Activated T-helper 1 cell treated with anti-CD3 and anti-CD28 coated beads, Interleukin-12 subunit alpha, Interleukin-12 subunit beta, Interleukin-2, Interleukin-4 antibody, amounts not matched to agents 30 ng/mL and 10 ng/mL and 1 ng/mL, durations not matched to agents 14 hours and 24 hours and 36 hours (primary cell): ENCODE measurements around the gene CYRIA. TPM values are rescaled to one million over a fixed set of nuclear protein-coding genes. Genes with fewer than 3 reads are reported as not detected.
A peak's percentile ranks its signal among the peaks of the same experiment; 100 is the strongest.

Source experiments
- DNase-seq: peaks from one replicate; pipeline ENCODE4 v3.0.0; 2021; ENCODE audit warnings: low spot score
- H3K27ac Mint-ChIP-seq: one replicate; pipeline ENCODE4 v1.8.0; 2021; ENCODE audit warnings: mild to moderate bottlenecking, mixed read lengths
- H3K27me3 Mint-ChIP-seq: one replicate; pipeline ENCODE4 v1.8.0; 2022; ENCODE audit warnings: mild to moderate bottlenecking, moderate library complexity, mixed read lengths; ENCODE audit not compliant: insufficient read depth
- H3K36me3 Mint-ChIP-seq: one replicate; pipeline ENCODE4 v1.8.0; 2021; ENCODE audit warnings: low read depth, mixed read lengths
- H3K4me1 Mint-ChIP-seq: one replicate; pipeline ENCODE4 v1.8.0; 2021; ENCODE audit warnings: low read depth, mixed read lengths
- H3K4me3 Mint-ChIP-seq: one replicate; pipeline ENCODE4 v1.8.0; 2021; ENCODE audit warnings: mild to moderate bottlenecking, moderate library complexity, mixed read lengths
- H3K9me3 Mint-ChIP-seq: one replicate; pipeline ENCODE4 v1.8.0; 2021; ENCODE audit warnings: mixed read lengths
- intact Hi-C: fragments of 100-400 bp; cut with micrococcal nuclease; formaldehyde crosslinking; loops from one replicate; pipeline ENCODE4 v1.15.1; 2024
- total RNA-seq: library from RNA; stranded (reverse); gene quantifications from 2 replicates; pipeline ENCODE4 v1.2.3, GENCODE V29; 2022

The CYRIA gene
- total RNA-seq, 1 donor from 2014 or later, result 0.65 TPM

DNA sequence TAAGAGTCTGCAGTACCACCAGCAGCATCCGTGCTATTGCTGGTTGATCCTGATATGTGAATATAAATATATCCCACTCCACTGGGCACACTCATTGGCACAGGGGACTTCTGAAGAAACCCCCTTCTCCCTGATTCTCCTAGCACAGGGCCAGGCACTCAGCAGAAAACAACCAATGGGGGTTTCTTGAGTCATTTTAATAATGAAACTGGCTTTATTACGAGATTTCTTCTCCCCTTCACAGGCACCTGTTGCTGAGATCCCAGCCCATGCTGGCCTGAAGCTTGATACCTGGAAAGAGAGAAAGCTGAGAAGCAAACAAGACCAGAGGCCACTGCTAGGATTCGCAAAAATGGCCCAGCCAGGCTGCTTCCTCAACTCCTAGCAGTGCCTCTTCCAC is 17.9 kb upstream of the CYRIA start:
- Mint-ChIP-seq H3K4me1 (no peaks in the 10 kb centered on the region), H3K27me3 (peaks cover 5% of the 10 kb centered on the region), H3K9me3 (no peaks in the 10 kb centered on the region), H3K27ac (no peak overlapping the region), H3K4me3 (no peak overlapping the region), H3K36me3 (no peaks in the 10 kb centered on the region)
- DNase-seq, result no peak
- intact Hi-C loops, result no loop called here

GRCh38 chr2:16682431-16683118 is 16.9 kb upstream of the CYRIA start:
- no peak for DNase-seq
- Mint-ChIP-seq H3K27ac (no peak overlapping the region), H3K4me1 (no peaks in the 10 kb centered on the region), H3K27me3 (no peaks in the 10 kb centered on the region), H3K9me3 (peaks cover 10% of the 10 kb centered on the region), H3K36me3 (no peaks in the 10 kb centered on the region), H3K4me3 (no peak overlapping the region)
- intact Hi-C loops, result no loop called here

DNA sequence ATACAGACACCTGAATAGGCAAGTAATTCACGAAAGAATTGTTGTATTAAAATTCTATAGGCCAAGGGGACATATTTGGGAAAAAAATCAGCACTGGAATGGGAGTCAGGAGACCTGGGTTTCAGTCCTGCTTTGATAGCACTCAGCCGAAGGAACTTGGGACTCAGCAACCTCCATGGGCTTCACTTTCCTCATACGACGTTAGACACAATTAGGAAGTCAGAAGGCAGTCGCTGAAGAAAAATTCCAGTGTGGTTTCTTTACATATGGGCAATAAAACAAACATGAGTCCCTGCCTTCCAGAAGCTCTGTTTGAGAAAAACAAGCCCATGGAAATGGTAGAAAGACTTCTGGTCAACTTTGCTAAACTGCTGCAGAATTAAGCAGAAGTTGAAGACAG is 15.1 kb upstream of the CYRIA start:
- H3K27ac Mint-ChIP-seq, result no peak overlapping the region
- intact Hi-C loops, result no loop called here
- no peaks in the 10 kb centered on the region for H3K4me1 Mint-ChIP-seq
- H3K4me3 Mint-ChIP-seq, result no peak overlapping the region
- peaks cover 2% of the 10 kb centered on the region for H3K27me3 Mint-ChIP-seq
- DNase-seq, result no peak
- H3K9me3 Mint-ChIP-seq, result peaks cover 10% of the 10 kb centered on the region
- H3K36me3 Mint-ChIP-seq, result no peaks in the 10 kb centered on the region

- H3K9me3 Mint-ChIP-seq, result peaks cover 10% of the 10 kb centered on the region
- H3K4me1 Mint-ChIP-seq, result no peaks in the 10 kb centered on the region
- H3K27ac Mint-ChIP-seq, result no peak overlapping the region
- H3K36me3 Mint-ChIP-seq, result no peaks in the 10 kb centered on the region
- no peak overlapping the region for H3K4me3 Mint-ChIP-seq
- peaks cover 3% of the 10 kb centered on the region for H3K27me3 Mint-ChIP-seq
- intact Hi-C loops, result no loop called here
- no peak for DNase-seq
Measured at GRCh38 chr2:16680304-16680703, 14.7 kb upstream of the CYRIA start.

DNA sequence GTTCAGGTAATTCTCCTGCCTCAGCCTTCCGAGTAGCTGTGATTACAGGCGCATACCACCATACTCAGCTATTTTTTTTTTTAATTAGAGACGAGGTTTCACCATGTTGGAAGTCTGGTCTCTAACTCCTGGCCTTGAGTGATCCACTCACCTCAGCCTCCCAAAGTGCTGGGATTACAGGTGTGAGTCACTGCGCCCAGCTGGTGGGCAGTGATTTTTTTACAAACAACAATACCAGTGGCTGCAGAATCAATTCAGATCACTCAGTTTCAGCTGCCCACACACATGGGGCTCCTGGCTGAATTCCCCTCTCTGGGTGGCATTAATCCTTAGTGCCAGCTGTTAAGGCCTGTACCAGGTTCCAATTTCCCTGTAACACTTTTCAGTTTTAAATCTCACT is 13.3 kb upstream of the CYRIA start:
- no peak overlapping the region for H3K4me3 Mint-ChIP-seq
- DNase-seq, result no peak
- H3K27me3 Mint-ChIP-seq, result peaks cover 3% of the 10 kb centered on the region
- H3K27ac Mint-ChIP-seq, result no peak overlapping the region
- H3K9me3 Mint-ChIP-seq, result peaks cover 10% of the 10 kb centered on the region
- intact Hi-C loops, result no loop called here
- no peaks in the 10 kb centered on the region for H3K36me3 Mint-ChIP-seq
- H3K4me1 Mint-ChIP-seq, result no peaks in the 10 kb centered on the region

DNA sequence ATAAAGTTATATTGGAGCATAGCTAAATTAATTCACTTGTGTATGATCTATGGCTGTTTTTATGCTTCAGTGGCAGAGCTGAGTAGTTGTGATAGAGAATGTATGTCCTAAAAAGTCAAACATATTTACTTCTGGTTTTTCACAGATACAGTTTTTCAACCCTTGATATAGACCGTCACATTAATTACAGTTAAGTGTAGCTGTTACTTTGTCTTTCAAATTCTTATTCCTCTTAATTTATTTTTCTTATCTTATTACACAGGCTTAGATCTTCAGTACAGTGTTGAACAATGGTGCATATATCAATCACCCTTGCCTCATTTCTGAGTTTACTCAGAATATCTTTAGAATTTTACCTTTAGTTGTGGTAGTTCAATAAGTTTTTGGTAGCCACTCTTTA is 12.2 kb upstream of the CYRIA start:
- peaks cover 3% of the 10 kb centered on the region for H3K27me3 Mint-ChIP-seq
- no peak overlapping the region for H3K27ac Mint-ChIP-seq
- peaks cover 10% of the 10 kb centered on the region for H3K9me3 Mint-ChIP-seq
- H3K4me1 Mint-ChIP-seq, result no peaks in the 10 kb centered on the region
- intact Hi-C loops, result no loop called here
- DNase-seq, result no peak
- H3K4me3 Mint-ChIP-seq, result no peak overlapping the region
- H3K36me3 Mint-ChIP-seq, result no peaks in the 10 kb centered on the region

DNA sequence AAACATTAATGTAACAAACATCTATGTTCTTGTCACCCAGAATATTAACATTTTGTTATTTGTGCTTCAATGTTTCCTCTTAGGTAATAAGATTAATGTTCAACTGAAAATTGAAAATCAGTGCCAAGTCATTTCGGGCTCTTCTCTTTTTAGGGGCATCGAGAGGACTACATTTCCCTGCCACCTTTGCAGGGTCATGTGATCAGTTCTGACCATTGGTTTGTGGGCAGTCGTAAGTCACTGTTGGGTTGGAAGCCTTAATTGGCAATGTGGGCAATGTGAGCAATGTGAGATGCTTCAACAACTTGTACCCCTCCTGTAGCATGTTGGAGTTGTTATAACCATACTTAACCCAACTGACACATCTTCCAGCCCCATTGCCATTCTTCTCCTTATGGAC is 10.1 kb upstream of the CYRIA start:
- Mint-ChIP-seq H3K36me3 (no peaks in the 10 kb centered on the region), H3K4me1 (no peaks in the 10 kb centered on the region), H3K27me3 (peaks cover 3% of the 10 kb centered on the region), H3K9me3 (peaks cover 10% of the 10 kb centered on the region), H3K27ac (no peak overlapping the region), H3K4me3 (no peak overlapping the region)
- no peak for DNase-seq
- intact Hi-C loops, result no loop called here

GRCh38 chr2:16674154-16674553 is 8.5 kb upstream of the CYRIA start:
- H3K4me3 Mint-ChIP-seq, result no peak overlapping the region
- peaks cover 10% of the 10 kb centered on the region for H3K9me3 Mint-ChIP-seq
- no peak for DNase-seq

GRCh38 chr2:16671760-16672159 is 6.1 kb upstream of the CYRIA start:
- Mint-ChIP-seq H3K27ac (no peak overlapping the region), H3K4me1 (no peaks in the 10 kb centered on the region), H3K9me3 (no peaks in the 10 kb centered on the region), H3K27me3 (peaks cover 11% of the 10 kb centered on the region), H3K4me3 (no peak overlapping the region), H3K36me3 (no peaks in the 10 kb centered on the region)
- no peak for DNase-seq
- intact Hi-C loops, result no loop called here

More at GRCh38 chr2:16674154-16674553, 8.5 kb upstream of the CYRIA start:
- Mint-ChIP-seq H3K27me3 (peaks cover 3% of the 10 kb centered on the region), H3K36me3 (no peaks in the 10 kb centered on the region), H3K4me1 (no peaks in the 10 kb centered on the region), H3K27ac (no peak overlapping the region)
- intact Hi-C loops, result no loop called here

GRCh38 chr2:16669388-16669787 is 3.8 kb upstream of the CYRIA start:
- H3K4me3 Mint-ChIP-seq, result no peak overlapping the region
- no peak for DNase-seq
- H3K27ac Mint-ChIP-seq, result no peak overlapping the region
- no peaks in the 10 kb centered on the region for H3K9me3 Mint-ChIP-seq
- intact Hi-C loops, result loop anchor here (5.0 kb wide), 1 partner anchor 47 kb away; no protein-coding TSS in a partner anchor
- peaks cover 11% of the 10 kb centered on the region for H3K4me1 Mint-ChIP-seq
- H3K36me3 Mint-ChIP-seq, result peaks cover 4% of the 10 kb centered on the region
- peaks cover 18% of the 10 kb centered on the region for H3K27me3 Mint-ChIP-seq

DNA sequence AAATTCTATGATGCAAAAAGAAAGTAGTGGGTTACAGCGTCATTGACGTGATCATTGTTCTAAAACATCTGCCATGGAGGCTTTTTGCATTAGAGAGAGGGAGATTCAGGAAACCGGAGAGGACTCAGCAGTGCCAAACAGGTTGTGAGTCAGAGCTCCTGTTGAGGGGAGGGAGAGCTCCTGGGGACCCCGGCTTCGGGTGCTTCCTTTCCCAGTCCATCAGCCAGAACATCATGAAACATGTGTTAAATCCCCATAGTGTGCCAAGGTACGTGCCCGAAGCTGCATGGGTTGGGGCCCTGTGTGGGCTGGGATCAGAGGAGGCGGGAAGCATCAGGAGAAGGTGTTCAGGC is 791 bp upstream of the CYRIA start:
- Mint-ChIP-seq H3K36me3 (peaks cover 4% of the 10 kb centered on the region), H3K9me3 (no peaks in the 10 kb centered on the region), H3K27me3 (peaks cover 22% of the 10 kb centered on the region), H3K27ac (peak overlapping the region; percentile 82), H3K4me3 (peak overlapping the region; percentile 86), H3K4me1 (peaks cover 16% of the 10 kb centered on the region)
- intact Hi-C loops, result loop anchor here (2.0 to 5.0 kb wide), 2 partner anchors 44 to 62 kb away; no protein-coding TSS in a partner anchor
- DNase-seq, result no peak

- H3K27me3 Mint-ChIP-seq, result peaks cover 22% of the 10 kb centered on the region
- H3K4me3 Mint-ChIP-seq, result peak overlapping the region; percentile 82
- no peak overlapping the region for H3K27ac Mint-ChIP-seq
- H3K4me1 Mint-ChIP-seq, result peaks cover 16% of the 10 kb centered on the region
- DNase-seq, result no peak
- H3K36me3 Mint-ChIP-seq, result peaks cover 4% of the 10 kb centered on the region
- intact Hi-C loops, result loop anchor here (2.0 to 5.0 kb wide), 3 partner anchors 16 to 56 kb away; no protein-coding TSS in a partner anchor
- no peaks in the 10 kb centered on the region for H3K9me3 Mint-ChIP-seq
Measured at GRCh38 chr2:16664809-16665747, 556 bp downstream of the CYRIA start.
